GM23248 (cell line): Measurements from ENCODE around the gene M1AP.

Experiments
- EZH2 ChIP-seq: fragments of 200-600 bp; sonication (generic); IDR thresholded peaks from 2 replicates; pipeline ENCODE4 v1.6.1; 2018; ENCODE audit warnings: antibody characterized with exemption, mild to moderate bottlenecking; ENCODE audit not compliant: insufficient read depth, poor library complexity, severe bottlenecking
- EZH2phosphoT487 ChIP-seq: fragments of 200-600 bp; sonication (generic); IDR thresholded peaks from 2 replicates; pipeline ENCODE4 v1.6.1; 2018; ENCODE audit warnings: antibody characterized with exemption, moderate library complexity, mild to moderate bottlenecking, low read depth; ENCODE audit not compliant: insufficient read depth

GRCh38 chr2:74552914-74553811 is 95.0 kb downstream of the M1AP start:
- TF ChIP-seq EZH2, result no peak
- TF ChIP-seq EZH2phosphoT487, result no peak
